ENCODE data around the gene PEX13.
"Not testable (repeated sequence)": the region's sequence is repeated elsewhere in the genome, so short reads cannot be mapped to it uniquely, and the experiment has no call there.

Gene PEX13

GRCh38 chr2:61011678-61012077 is 5.8 kb upstream of the PEX13 start:
- DNase-seq = no peak

- DNase-seq = not testable (repeated sequence)
Observed at GRCh38 chr2:61012303-61012702, 5.2 kb upstream of the PEX13 start.

DNA sequence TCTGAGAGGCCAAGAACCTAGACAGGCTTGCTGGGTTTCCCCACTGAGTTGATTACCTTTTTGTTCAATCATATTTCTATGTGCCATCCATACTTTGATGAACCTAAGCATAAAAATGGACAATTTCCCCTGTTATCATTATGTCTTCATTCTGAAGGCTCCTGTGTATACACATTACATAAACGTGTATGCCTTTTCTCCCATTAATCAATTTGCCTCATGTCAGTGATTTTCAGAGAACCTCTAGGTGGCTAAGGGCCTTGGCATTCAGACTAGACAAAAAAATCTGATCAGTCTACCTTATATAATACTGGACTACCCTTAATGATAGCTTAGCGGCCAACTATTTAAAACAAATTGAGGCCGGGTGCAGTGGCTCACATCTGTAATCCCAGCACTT is 4.1 kb upstream of the PEX13 start:
- DNase-seq = no peak

DNA sequence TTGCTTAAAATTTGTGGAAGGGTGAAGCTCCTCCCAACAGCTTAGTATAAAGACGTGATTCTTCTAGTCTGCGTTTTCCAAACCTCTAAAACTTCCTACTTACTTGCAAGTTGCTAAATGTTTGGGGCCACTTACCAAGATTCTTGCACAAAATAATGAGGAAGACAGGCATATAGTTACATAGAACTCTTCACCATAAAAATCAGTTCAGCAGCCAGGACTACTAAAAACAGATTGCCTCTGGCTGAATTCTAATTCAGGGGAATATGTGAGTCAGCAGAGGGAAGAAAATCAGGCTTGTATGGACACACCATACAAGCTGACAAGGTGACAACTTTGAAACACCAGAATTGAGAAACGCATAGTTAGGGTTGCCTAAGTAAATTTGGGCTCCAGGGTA is 2.8 kb upstream of the PEX13 start:
- no peak for DNase-seq

DNA sequence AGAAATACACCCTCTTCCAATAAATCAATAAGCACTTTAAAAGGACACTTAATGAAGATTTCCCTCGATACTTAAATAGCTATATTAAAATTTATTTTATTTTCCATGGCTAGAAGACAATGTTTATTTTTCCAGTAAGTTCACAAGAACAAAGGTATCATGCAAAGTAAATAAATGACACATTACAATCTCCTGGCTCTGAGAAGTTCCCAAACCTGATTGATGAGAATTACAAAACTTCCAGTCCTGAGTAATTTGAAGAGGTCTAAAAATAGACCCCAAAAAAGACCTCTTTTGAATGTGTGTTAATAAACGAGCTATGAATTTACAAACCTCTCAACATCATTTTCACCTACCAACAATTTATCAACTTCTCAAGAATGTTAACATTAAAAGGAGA is 1.5 kb upstream of the PEX13 start:
- DNase-seq = no peak

DNA sequence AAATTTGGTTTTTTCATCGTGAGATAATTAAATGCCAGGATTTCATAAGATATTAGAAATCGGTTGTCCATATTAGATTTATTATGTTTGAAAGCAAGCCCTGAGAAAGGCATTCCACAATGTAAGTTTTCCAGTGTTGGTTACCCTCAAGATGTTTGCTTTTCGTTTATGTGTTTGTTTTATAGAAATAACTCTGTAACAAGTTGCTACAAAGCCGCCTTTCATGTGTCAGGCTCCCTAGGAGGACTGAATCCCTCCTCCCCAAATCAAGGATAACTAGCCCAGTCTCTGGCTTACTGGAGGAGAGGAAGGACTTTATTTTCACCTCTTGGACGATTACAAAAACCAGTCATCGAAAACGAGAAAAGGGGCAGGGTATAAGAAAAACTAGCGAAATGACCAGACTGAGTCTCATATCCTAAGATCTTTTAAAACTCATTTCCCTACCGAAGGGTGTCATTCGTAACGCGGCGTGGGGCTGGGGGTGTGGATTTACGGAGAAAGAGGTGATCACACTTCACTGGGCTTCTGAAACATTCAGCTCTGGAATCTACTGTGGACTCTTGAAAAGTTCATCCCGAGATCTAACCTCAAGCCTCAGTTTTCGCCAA is 1.0 kb upstream of the PEX13 start:
- DNase-seq = no peak

DNA sequence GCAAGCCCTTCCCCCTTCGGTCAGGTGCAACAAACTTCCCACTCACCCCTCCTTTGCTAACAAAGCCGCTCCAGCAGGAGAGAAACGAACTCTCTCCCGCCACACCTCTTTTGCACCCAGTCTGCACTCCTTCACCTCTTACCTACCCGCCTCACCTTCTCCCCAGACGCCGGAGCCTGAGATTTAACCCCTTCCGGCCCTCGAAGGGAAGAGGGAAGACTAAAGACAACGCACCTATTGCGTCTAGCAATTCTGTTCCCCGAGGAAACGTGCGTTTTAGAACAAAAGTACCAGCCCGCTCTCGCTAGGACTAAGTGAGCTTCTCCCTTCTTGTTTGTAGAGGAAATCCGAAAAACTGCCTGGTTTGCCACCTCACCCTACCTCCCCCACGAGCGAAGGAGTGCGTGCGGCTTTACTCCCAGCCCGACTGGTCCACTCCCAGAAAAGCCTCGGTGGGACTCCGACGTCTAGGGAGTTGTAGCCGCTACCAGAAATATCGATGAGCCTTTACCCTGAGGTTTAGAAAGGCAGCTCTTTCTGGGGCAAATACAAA is 441 bp upstream of the PEX13 start:
- peak; percentile 67 for DNase-seq

GRCh38 chr2:61018318-61018755 is 817 bp downstream of the PEX13 start:
- DNase-seq = no peak

DNA sequence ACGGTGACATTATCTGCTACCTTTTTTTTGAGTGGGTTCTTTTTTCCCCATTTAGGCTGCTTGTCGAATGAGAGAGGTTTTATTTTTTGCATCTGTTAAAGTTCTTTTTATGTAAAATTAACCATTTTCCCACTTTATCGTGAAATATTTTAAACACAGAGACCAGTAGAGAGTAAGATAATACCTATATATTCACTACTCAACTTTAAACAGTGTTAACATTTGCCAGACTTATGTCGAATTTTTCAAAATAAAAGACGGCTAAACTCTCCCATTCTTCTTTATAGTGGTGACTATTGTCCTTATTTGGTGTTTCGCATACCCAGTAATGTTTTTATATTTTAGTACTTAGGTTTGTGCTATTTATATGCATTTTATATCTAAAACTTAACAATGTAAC is 1.3 kb downstream of the PEX13 start:
- DNase-seq = no peak

- DNase-seq = no peak
Observed at GRCh38 chr2:61021228-61021660, 3.7 kb downstream of the PEX13 start.

DNA sequence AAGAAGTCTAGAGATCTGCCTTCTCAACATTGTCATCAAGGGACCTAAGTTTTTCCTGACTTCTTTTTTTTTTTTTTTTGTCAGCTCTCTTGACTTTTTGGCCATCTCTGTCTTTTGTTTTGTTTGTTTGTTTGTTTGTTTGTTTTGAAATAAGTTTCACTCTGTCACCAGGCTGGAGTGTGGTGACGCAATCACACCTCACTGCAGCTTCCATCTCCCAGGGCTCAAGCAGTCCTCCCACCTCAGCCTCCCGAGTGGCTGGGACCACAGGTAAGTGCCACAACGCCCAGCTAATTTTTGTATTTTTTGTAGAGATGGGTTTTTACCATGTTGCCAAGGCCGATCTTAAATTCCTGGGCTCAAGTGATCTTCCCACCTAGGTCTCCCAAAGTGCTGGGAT is 6.2 kb downstream of the PEX13 start:
- DNase-seq = no peak

DNA sequence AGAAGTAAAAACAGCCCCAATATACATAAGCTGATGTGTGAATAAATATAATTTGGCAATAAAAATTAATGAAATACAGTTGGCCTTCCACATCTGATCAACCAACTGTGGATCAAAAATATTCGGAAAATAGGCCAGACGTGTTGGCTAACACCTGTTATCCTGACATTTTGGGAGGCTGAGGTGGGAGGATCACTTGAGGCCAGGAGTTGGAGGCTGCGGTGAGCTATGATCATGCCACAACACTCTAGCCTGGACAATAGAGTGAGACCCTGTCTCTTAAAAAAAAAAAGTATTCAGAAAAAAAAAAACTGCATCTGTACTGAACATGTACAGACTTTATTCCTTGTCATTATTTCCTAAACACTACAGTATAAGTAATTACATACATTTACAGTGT is 12.0 kb downstream of the PEX13 start:
- DNase-seq = no peak

DNA sequence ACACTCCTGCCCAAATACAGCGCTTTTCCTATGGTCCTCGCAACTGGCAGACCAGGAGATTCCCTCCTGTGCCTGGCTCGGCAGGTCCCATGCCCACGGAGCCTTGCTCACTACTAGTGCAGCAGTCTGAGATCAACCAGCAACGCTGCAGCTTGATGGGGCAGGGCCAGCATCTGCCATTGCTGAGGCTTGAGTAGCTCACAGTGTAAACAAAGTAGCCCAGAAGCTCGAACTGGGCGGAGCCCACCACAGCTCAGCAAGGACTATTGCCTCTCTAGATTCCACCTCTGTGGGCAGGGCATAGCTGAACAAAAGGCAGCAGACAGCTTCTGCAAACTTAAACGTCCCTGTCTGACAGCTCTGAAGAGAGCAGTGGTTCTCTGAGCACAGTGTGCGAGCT is 17.1 kb downstream of the PEX13 start:
- not testable (repeated sequence) for DNase-seq

DNA sequence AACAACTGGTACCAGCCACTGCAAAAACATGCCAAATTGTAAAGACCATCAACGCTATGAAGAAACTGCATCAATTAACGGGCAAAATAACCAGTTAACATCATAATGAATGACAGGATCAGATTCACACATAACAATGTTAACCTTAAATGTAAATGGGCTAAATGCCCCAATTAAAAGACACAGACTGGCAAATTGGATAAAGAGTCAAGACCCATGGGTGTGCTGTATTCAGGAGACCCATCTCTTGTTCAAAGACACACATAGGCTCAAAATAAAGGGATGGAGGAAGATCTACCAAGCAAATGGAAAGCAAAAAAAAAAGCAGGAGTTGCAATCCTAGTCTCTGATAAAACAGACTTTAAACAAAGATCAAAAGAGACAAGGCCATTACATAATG is 19.1 kb downstream of the PEX13 start:
- DNase-seq = not testable (repeated sequence)

DNA sequence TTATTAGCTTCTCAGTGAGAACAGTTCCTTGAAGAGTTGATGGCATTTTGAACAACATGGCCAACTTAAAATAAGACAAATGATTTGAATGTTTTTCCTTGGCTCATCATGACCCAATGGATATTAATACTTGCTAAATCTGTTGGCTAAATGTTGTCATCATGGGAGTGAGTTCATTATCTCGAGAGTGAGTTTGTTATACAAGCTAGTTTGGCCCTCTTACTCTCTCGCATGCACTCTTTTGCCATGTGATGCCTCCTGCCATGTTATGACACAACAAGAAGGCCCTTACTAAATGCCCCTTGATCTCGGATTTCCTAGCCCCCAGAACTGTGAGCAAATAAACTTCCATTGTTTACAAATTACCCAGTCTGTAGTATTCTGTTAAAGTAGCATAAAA is 25.3 kb downstream of the PEX13 start:
- DNase-seq = no peak

DNA sequence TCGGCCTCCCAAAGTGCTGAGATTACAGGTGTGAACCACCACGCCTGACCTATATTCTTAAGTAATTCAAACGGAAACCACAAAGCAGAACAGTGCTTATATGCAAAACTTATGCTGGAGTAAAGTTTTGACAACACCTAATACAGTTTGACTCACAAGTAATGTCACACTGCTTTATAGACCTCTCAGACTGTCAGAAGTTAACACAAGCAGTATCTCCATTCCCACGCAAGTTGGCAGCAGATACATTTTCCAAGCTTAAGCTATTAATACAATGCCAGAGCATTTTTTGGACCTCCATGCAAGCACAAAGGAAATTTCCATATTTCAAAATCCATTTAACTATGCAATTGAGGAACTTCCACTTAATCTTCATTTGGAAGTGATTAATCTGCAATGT is 27.1 kb downstream of the PEX13 start:
- no peak for DNase-seq

DNA sequence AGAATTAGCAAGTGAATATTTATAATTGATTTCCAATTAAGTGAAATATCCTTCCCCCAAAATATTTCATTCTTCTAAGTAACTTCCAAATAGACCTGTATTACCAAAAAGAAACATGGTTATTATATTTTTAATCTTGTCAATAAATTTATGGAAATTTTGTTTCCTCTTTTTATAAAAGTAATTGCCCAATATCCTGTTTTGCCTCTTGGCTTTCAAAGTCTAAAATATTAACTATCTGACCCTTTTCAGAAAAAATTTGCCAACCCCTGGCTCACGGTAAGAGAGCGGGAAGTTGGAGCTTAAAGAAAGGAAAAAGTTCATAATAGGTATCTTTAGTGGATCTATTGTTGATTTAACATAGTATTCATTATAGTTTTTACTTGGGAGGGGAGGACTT is 27.7 kb downstream of the PEX13 start:
- DNase-seq = no peak

- no peak for DNase-seq
Observed at GRCh38 chr2:61045999-61046398, 28.5 kb downstream of the PEX13 start.

- DNase-seq = no peak
Observed at GRCh38 chr2:61055557-61055956, 38.0 kb downstream of the PEX13 start.

DNA sequence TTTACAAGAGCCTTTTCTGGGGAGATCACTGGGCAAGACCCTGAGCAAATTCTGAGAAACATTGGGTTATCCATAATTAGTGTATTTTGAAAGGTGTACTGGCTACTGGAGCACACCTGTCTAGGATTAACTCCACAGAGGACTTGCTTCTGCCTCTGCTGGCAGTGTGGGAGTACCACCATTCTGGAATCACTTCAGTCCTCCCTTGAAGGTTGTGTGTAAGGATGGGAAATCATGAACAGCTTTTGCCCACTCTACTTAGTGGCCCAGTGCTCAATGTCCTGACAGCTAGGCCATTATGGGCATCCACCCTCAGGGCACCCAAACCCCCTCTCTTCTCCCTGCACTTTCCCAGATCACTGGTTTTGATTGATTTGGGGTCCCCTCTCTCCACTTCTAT is 40.0 kb downstream of the PEX13 start:
- DNase-seq = no peak

GRCh38 chr2:61059382-61059781 is 41.9 kb downstream of the PEX13 start:
- no peak for DNase-seq

- peak; percentile 77 for DNase-seq
Observed at GRCh38 chr2:61065714-61066709, 48.5 kb downstream of the PEX13 start, which contains the start of gene SANBR. SANBR (plus strand) TSS chr2:61065871; CDS start chr2:61070351, 4,480 bp downstream.

- DNase-seq = no peak
Observed at GRCh38 chr2:61074100-61074499, 56.6 kb downstream of the PEX13 start.

DNA sequence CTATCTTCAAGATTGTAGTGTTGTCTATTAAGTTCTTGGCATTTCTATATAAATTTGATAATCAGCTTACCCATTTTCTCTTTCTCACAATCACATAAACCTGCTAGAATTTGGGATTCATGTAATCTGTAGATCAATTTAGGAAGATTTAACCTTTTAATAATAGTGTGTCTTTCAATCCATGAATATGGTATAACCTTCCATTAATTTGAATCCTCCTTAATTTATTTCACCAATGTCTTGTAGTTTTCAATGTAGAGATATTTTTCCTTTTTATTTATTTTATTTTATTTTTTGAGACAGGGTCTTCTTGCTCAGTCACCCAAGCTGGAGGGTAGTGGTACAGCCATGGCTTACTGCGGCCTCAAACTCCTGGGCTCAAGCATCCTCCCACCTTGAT is 68.4 kb downstream of the PEX13 start:
- no peak for DNase-seq
